Uterus (tissue), 4 donors: ENCODE results near the gene ELF2. TPM values are rescaled to one million over a fixed set of nuclear protein-coding genes. Genes with fewer than 3 reads are reported as not detected.

Experiments
- DNase-seq, 2 donors: peaks; one replicate each; pipeline ENCODE4 v3.0.0-alpha.2; 2019 to 2020
- H3K27ac ChIP-seq, 2 donors: fragments of 200-600 bp; sonication (generic); 1 replicate in 1 of 2; 2 replicates in 1 of 2; pipeline ENCODE4 v1.5.1; 2016 to 2018
- H3K27me3 ChIP-seq, 2 donors: fragments of 200-600 bp; sonication (generic); one replicate each; pipeline ENCODE4 v1.5.1; 2018 to 2019; ENCODE audit warnings: control low read depth in 1 of 2
- H3K36me3 ChIP-seq, 2 donors: fragments of 200-600 bp; sonication (generic); one replicate each; pipeline ENCODE4 v1.5.1; 2019; ENCODE audit warnings: control low read depth in 1 of 2
- H3K4me1 ChIP-seq, 2 donors: fragments of 200-600 bp; sonication (generic); one replicate each; pipeline ENCODE4 v1.5.1; 2018 to 2019; ENCODE audit warnings: control low read depth in 1 of 2
- H3K4me3 ChIP-seq, 2 donors: fragments of 200-600 bp; sonication (generic); 1 replicate in 1 of 2; 2 replicates in 1 of 2; pipeline ENCODE4 v1.5.1; 2018 to 2019; ENCODE audit warnings: mild to moderate bottlenecking in 1 of 2
- H3K9me3 ChIP-seq, 2 donors: fragments of 200-600 bp; sonication (generic); one replicate each; pipeline ENCODE4 v1.5.1; 2019; ENCODE audit warnings: control low read depth in 1 of 2
- POLR2A ChIP-seq, 2 donors: fragments of 450-650 bp; IDR thresholded peaks; one replicate each; pipeline ENCODE4 v1.6.1; 2016; ENCODE audit warnings: antibody characterized with exemption in 2 of 2, mild to moderate bottlenecking in 1 of 2, moderate library complexity in 1 of 2
- intact Hi-C: fragments of 100-400 bp; cut with DNase I; formaldehyde crosslinking; loops from one replicate; pipeline ENCODE4 v1.15.1; 2023; ENCODE audit warnings: low total_unique reads
- small RNA-seq: library from RNA; depleted of rRNA; stranded (forward); fragments of <200 nt; gene quantifications from one replicate; pipeline ENCODE3, GENCODE V24; 2016
- total RNA-seq, 4 donors: library from RNA; depleted of rRNA in 3 of 4; stranded (reverse); fragments of >200 nt in 3 of 4; gene quantifications; one replicate each; pipeline versions ENCODE4 v1.1.0 to v1.2.4, GENCODE V29; 2014 to 2023
- TF ChIP-seq, protein P1 (sequence below), 4 experiments: fragments of 200-600 bp in 2 of 4; fragments of 450-650 bp in 2 of 4; sonication (generic) in 2 of 4; IDR thresholded peaks; one replicate each; pipeline ENCODE4 v1.5.1; 2016 to 2019; ENCODE audit warnings: antibody characterized with exemption in 4 of 4, mild to moderate bottlenecking in 2 of 4, moderate library complexity in 1 of 4
- donor health status: DM: yes; HTN: yes; CAD: no.

Gene ELF2
- total RNA-seq, 4 donors from 2014 or later = 65.8 to 103 (median 86.0) TPM

DNA sequence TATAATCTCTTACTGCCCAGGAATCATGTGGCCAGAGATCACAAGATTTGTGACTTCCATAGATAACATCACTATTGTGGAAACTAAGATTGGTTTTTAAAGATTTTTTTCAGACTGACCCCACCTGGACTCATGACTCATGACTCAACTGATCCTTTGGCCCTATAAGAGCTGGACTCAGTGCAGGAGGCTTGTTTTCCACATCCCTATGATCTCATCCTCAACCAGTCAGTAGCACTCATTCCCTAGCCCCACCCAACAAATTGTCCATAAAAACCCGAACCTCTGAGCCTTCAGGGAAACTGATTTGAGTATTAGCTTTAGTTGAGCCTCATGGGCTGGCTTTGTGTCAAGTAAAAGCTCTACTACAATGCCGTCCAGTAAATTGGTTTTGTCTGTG lies 169.4 kb downstream of the ELF2 start:
- TF ChIP-seq, protein P1, sequence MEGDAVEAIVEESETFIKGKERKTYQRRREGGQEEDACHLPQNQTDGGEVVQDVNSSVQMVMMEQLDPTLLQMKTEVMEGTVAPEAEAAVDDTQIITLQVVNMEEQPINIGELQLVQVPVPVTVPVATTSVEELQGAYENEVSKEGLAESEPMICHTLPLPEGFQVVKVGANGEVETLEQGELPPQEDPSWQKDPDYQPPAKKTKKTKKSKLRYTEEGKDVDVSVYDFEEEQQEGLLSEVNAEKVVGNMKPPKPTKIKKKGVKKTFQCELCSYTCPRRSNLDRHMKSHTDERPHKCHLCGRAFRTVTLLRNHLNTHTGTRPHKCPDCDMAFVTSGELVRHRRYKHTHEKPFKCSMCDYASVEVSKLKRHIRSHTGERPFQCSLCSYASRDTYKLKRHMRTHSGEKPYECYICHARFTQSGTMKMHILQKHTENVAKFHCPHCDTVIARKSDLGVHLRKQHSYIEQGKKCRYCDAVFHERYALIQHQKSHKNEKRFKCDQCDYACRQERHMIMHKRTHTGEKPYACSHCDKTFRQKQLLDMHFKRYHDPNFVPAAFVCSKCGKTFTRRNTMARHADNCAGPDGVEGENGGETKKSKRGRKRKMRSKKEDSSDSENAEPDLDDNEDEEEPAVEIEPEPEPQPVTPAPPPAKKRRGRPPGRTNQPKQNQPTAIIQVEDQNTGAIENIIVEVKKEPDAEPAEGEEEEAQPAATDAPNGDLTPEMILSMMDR (IDR thresholded peaks at IDR 0.05) = no peak
- no peak for TF ChIP-seq POLR2A (IDR thresholded peaks at IDR 0.05)
- DNase-seq = no peak
- intact Hi-C loops = no loop called here

More for the DNA sequence above, 169.4 kb downstream of the ELF2 start:
- no peaks in the 10 kb centered on the region for H3K4me1 ChIP-seq
- H3K36me3 ChIP-seq = no peaks in the 10 kb centered on the region
- no peak overlapping the region for H3K27ac ChIP-seq
- H3K9me3 ChIP-seq = peaks cover 0 to 4% of the 10 kb centered on the region in 2 donors
- H3K4me3 ChIP-seq = no peak overlapping the region
- H3K27me3 ChIP-seq = no peaks in the 10 kb centered on the region

Small RNA genes lying within 50 kb of the gene (small RNA-seq; reads per million reads assigned to genes)
- not detected for gene RF00017
- gene RF00019 = not detected
- not detected for gene RN7SL382P
- not detected for gene RNU6-531P

Other genes starting within 250 kb of the ELF2 start
- 1 to 10 TPM in 3 of 4 donors, not detected in 1; 2.3 to 7.4 (median 2.7) TPM for gene NOCT, start 161.4 kb downstream of the ELF2 start, total RNA-seq
- gene MGARP, start 103.0 kb upstream of the ELF2 start, total RNA-seq = 1 to 10 TPM in 2 of 4 donors, under 1 TPM in 1, not detected in 1; 0.29 to 9.0 (median 3.2) TPM
- gene NAA15, start 124.3 kb upstream of the ELF2 start, total RNA-seq = 10 to 100 TPM; 47.1 to 75.1 (median 54.1) TPM
- 10 to 100 TPM in 2 of 4 donors, 1 to 10 TPM in 1, under 1 TPM in 1; 0.77 to 43.8 (median 14.9) TPM for gene NDUFC1, start 125.3 kb upstream of the ELF2 start, total RNA-seq